ENCODE measurements around the gene CHST9. TPM values are rescaled to one million over a fixed set of nuclear protein-coding genes. Genes with fewer than 3 reads are reported as not detected.

The CHST9 gene
- total and polyA plus RNA-seq, 5 experiments from 2014 or later = not detected

GRCh38 chr18:26894426-26894825 is 290.7 kb downstream of the CHST9 start:
- Mint-ChIP-seq H3K27me3 (no peaks in the 10 kb centered on the region), H3K36me3 (no peaks in the 10 kb centered on the region), H3K9me3 (peaks cover 0 to 2% (median 0%) of the 10 kb centered on the region in 9 donors), H3K4me3 (no peak overlapping the region), H3K27ac (no peak overlapping the region), H3K4me1 (no peaks in the 10 kb centered on the region)
- ATAC-seq (no peak), DNase-seq (no peak)
- POLR2A ChIA-PET = no interaction called here

DNA sequence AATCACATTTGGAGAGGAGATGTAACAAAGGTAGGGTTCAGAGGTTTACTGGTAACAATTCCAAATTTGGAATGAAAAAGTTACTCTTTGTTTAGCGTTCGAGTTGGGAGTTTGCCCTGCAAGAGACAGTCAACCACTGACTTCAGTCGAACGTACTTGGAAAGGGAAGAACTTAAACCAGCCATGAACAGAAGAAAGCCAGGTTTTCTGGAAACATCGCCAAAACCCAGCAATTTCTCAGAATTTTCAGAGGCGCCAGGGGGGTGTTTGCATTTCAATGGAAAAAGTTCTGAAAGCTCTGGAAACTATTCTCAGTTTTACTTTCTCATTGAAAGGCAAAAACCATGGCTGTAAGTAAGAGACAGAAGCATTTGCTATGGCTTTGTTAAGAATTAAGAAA is 291.1 kb downstream of the CHST9 start:
- Mint-ChIP-seq H3K36me3 (no peaks in the 10 kb centered on the region), H3K4me1 (no peaks in the 10 kb centered on the region), H3K4me3 (no peak overlapping the region), H3K27me3 (no peaks in the 10 kb centered on the region), H3K9me3 (peaks cover 0 to 3% (median 0%) of the 10 kb centered on the region in 9 donors), H3K27ac (no peak overlapping the region)
- ATAC-seq (no peak), DNase-seq (no peak)
- POLR2A ChIA-PET = no interaction called here

- no peak overlapping the region for H3K27ac Mint-ChIP-seq
- POLR2A ChIA-PET = no interaction called here
- no peaks in the 10 kb centered on the region for H3K4me1 Mint-ChIP-seq
- no peak overlapping the region for H3K4me3 Mint-ChIP-seq
- H3K36me3 Mint-ChIP-seq = no peaks in the 10 kb centered on the region
- DNase-seq = no peak
- ATAC-seq = no peak
- H3K27me3 Mint-ChIP-seq = peaks cover 0 to 10% (median 2%) of the 10 kb centered on the region in 5 donors
- peaks cover 0 to 3% (median 0%) of the 10 kb centered on the region in 9 donors for H3K9me3 Mint-ChIP-seq
Observed at GRCh38 chr18:26888259-26888658, 296.8 kb downstream of the CHST9 start.

DNA sequence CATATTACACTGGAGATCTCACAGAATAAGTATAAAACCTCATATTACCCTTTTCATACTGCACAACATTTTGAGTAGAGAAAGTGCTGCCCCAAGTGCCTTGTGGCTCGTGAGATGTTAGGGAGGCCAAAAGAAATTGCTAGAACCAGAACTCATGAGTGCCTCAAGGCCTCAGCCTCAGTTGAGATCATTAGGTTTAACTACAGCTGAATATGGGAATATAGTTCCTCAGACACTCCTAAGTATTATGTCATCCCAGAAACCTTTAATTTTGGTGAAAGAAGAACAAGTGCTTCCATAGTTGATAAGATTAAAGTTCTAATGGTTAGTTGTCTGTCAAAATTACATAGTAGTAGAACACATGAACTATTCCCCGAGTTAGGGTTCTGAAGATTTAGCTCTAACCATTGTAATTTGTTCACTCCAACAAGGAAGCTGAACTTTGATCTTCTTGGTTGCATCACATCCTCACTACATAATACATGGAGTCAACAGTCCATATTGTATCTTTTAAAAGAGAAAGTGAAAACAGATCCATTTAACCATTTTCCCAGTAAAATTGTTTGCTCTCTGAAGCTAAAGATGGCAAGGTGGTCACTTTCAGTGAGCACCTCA is 310.0 kb downstream of the CHST9 start:
- Mint-ChIP-seq H3K36me3 (no peaks in the 10 kb centered on the region), H3K27me3 (peaks cover 0 to under 1% (median 0%) of the 10 kb centered on the region in 5 donors), H3K9me3 (peaks cover 0 to 24% (median 2%) of the 10 kb centered on the region in 9 donors), H3K4me3 (no peak overlapping the region), H3K4me1 (no peaks in the 10 kb centered on the region), H3K27ac (no peak overlapping the region)
- POLR2A ChIA-PET = no interaction called here
- ATAC-seq (no peak), DNase-seq (no peak)

GRCh38 chr18:26874283-26874682 is 310.8 kb downstream of the CHST9 start:
- Mint-ChIP-seq H3K4me1 (no peaks in the 10 kb centered on the region), H3K27me3 (peaks cover 0 to 1% (median 0%) of the 10 kb centered on the region in 5 donors), H3K27ac (no peak overlapping the region), H3K4me3 (no peak overlapping the region), H3K9me3 (peaks cover 0 to 24% (median 4%) of the 10 kb centered on the region in 9 donors), H3K36me3 (no peaks in the 10 kb centered on the region)
- DNase-seq (no peak), ATAC-seq (no peak)
- POLR2A ChIA-PET = no interaction called here

- H3K27me3 Mint-ChIP-seq = peaks cover 3 to 18% (median 6%) of the 10 kb centered on the region in 5 donors
- DNase-seq = no peak
- peaks cover 0 to 9% (median 2%) of the 10 kb centered on the region in 9 donors for H3K9me3 Mint-ChIP-seq
- POLR2A ChIA-PET = no interaction called here
- H3K4me3 Mint-ChIP-seq = no peak overlapping the region
- no peaks in the 10 kb centered on the region for H3K36me3 Mint-ChIP-seq
- no peak for ATAC-seq
- H3K4me1 Mint-ChIP-seq = no peaks in the 10 kb centered on the region
- H3K27ac Mint-ChIP-seq = no peak overlapping the region
Observed at GRCh38 chr18:26869640-26870039, 315.5 kb downstream of the CHST9 start.

GRCh38 chr18:26868968-26869586 is 316.0 kb downstream of the CHST9 start:
- H3K9me3 Mint-ChIP-seq = peaks cover 0 to 9% (median 2%) of the 10 kb centered on the region in 9 donors
- H3K36me3 Mint-ChIP-seq = no peaks in the 10 kb centered on the region
- H3K4me3 Mint-ChIP-seq = no peak overlapping the region
- H3K27me3 Mint-ChIP-seq = peaks cover 8 to 23% (median 11%) of the 10 kb centered on the region in 5 donors
- ATAC-seq (no peak), DNase-seq (no peak)
- H3K27ac Mint-ChIP-seq = no peak overlapping the region
- POLR2A ChIA-PET = no interaction called here
- no peaks in the 10 kb centered on the region for H3K4me1 Mint-ChIP-seq

GRCh38 chr18:26867471-26867870 is 317.6 kb downstream of the CHST9 start:
- Mint-ChIP-seq H3K9me3 (peaks cover 0 to 9% (median 0%) of the 10 kb centered on the region in 9 donors), H3K36me3 (no peaks in the 10 kb centered on the region), H3K4me1 (no peaks in the 10 kb centered on the region), H3K27ac (no peak overlapping the region), H3K4me3 (no peak overlapping the region), H3K27me3 (peaks cover 12 to 37% (median 15%) of the 10 kb centered on the region in 5 donors)
- ATAC-seq (no peak), DNase-seq (no peak)
- POLR2A ChIA-PET = no interaction called here

- DNase-seq (no peak), ATAC-seq (no peak)
- POLR2A ChIA-PET = no interaction called here
- Mint-ChIP-seq H3K36me3 (no peaks in the 10 kb centered on the region), H3K4me1 (no peaks in the 10 kb centered on the region), H3K27ac (no peak within 1 kb of the TSS), H3K9me3 (peaks cover 0 to 2% (median 0%) of the 10 kb centered on the region in 9 donors), H3K4me3 (no peak within 1 kb of the TSS), H3K27me3 (peaks cover 12 to 46% (median 16%) of the 10 kb centered on the region in 5 donors)
Observed at GRCh38 chr18:26865557-26865956, 319.6 kb downstream of the CHST9 start, which contains the start of gene AQP4. Gene AQP4 (minus strand): TSS chr18:26865707. CDS start chr18:26865689, 18 bp downstream.

- Mint-ChIP-seq H3K27ac (no peak overlapping the region), H3K27me3 (peaks cover 11 to 46% (median 16%) of the 10 kb centered on the region in 5 donors), H3K36me3 (no peaks in the 10 kb centered on the region), H3K4me1 (no peaks in the 10 kb centered on the region), H3K9me3 (peaks cover 0 to 2% (median 0%) of the 10 kb centered on the region in 9 donors), H3K4me3 (no peak overlapping the region)
- POLR2A ChIA-PET = no interaction called here
- DNase-seq = no peak
- ATAC-seq = no peak
Observed at GRCh38 chr18:26864658-26865057, 320.4 kb downstream of the CHST9 start.

DNA sequence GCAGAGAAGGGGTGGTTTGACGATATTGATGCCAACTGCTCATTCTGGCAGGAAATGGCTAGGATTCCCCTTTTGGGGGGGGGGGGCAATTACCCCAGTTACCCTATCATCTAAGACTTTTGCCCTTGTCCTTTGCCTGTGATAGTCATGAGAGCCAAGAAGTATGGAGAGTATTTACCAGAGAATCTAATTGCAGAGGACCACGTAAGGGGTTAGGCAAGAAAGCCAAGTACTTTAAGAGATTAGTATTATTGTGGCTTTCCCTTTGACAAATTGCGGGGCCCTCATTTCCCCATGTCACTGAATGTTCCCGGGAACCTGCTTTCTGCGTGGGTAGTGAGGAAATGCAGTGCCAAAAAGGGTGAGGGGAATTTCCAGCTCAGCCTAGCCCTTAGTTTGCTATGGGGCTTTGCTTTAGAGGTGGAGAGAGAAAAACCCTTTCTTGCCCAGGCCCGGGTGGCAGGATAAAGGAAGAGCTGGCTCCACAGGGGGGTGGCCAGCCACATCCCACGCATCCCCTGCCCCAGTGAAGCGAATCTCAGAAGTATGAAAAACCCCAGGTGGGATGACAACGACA is 321.1 kb downstream of the CHST9 start:
- Mint-ChIP-seq H3K4me1 (no peaks in the 10 kb centered on the region), H3K27ac (peak overlapping the region in 1 of 10 donors; percentile 73), H3K27me3 (peaks cover 11 to 46% (median 16%) of the 10 kb centered on the region in 5 donors), H3K4me3 (no peak overlapping the region), H3K36me3 (no peaks in the 10 kb centered on the region), H3K9me3 (peaks cover 0 to 2% (median 0%) of the 10 kb centered on the region in 9 donors)
- DNase-seq (no peak), ATAC-seq (no peak)
- POLR2A ChIA-PET = no interaction called here

DNA sequence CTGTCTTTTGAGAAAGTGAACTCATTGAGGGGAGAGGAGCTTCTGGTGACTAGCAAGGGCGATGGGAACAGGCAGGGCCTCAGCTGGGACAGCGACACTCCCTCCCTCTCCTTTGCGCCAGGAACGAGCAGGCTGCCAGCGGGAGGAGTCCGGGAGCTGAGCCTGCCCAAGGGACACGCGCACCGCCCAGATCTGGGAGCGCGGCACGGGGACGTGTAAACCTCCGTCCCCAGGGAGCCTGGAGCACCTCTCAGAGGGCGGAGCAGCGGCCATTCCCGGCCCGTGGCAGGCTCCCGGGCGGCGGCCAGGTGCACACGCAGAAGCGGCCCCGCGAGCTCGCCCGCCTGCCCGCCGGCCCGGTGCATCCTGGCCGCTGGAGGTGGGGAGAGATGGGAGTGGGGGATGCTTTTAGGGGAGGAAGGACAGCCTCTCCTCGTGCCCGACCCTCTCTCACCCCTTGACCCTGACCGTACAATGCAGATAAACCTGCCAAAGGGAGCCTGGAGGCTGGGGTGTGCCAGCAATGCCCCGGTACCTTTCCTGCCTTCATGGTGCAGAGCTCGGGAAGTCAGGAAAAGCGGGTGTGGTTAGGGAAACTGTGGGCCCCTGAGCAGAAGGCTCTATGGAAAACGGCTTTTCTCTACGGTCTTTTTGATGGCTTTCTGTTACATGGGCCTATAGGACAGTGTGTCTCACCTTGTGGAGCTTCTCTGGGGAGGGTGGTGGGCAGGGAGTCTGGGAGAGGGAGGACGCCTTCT is 321.8 kb downstream of the CHST9 start:
- H3K36me3 Mint-ChIP-seq = no peaks in the 10 kb centered on the region
- POLR2A ChIA-PET = no interaction called here
- H3K4me1 Mint-ChIP-seq = no peaks in the 10 kb centered on the region
- H3K27me3 Mint-ChIP-seq = peaks cover 11 to 46% (median 16%) of the 10 kb centered on the region in 5 donors
- no peak overlapping the region for H3K27ac Mint-ChIP-seq
- H3K9me3 Mint-ChIP-seq = peaks cover 0 to 2% (median 0%) of the 10 kb centered on the region in 9 donors
- DNase-seq (no peak), ATAC-seq (no peak)
- H3K4me3 Mint-ChIP-seq = no peak overlapping the region

DNA sequence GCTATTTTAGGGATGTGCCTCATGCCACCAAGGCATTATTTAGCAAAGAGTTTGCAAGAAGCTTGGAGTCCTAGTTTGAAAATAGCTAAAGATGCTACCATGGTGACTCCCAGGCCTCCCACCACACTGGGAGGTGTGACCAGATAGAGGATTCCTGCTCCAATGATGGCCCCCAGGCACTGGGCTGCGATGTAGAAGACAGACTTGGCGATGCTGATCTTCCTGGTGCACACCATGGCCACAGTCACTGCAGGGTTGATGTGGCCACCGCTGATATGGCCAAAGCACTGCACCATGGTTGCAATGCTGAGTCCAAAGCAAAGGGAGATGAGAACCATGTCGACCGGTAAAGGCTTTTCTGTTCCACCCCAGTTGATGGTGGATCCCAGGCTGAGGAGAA is 323.0 kb downstream of the CHST9 start:
- Mint-ChIP-seq H3K4me1 (no peaks in the 10 kb centered on the region), H3K27me3 (peaks cover 11 to 46% (median 16%) of the 10 kb centered on the region in 5 donors), H3K9me3 (peaks cover 0 to 2% (median 0%) of the 10 kb centered on the region in 9 donors), H3K27ac (no peak overlapping the region), H3K36me3 (no peaks in the 10 kb centered on the region), H3K4me3 (no peak overlapping the region)
- POLR2A ChIA-PET = no interaction called here
- ATAC-seq = no peak
- DNase-seq = no peak

All from naive thymus-derived CD8-positive, alpha-beta T cell (primary cell).